HL-60 (cell line): ENCODE data around the gene HAPLN2.

Experiments used
- DNase-seq, 2 experiments: peaks; one replicate each; pipeline ENCODE4 v3.0.0-alpha.2; 2010 to 2020; ENCODE audit warnings: low read depth in 1 of 2, low spot score in 1 of 2
- H3K27ac ChIP-seq: fragments of 250-450 bp; sonication (Bioruptor Pico); replicated peaks from 2 replicates; pipeline ENCODE4 v1.5.1; 2020; ENCODE audit warnings: mild to moderate bottlenecking, moderate library complexity
- H3K27me3 ChIP-seq: fragments of 250-450 bp; sonication (Bioruptor Pico); 2 replicates; pipeline ENCODE4 v1.5.1; 2021; ENCODE audit warnings: mild to moderate bottlenecking, moderate library complexity; ENCODE audit not compliant: insufficient read depth, poor library complexity, severe bottlenecking
- H3K4me3 ChIP-seq: replicated peaks from 2 replicates; pipeline ENCODE4 v1.5.1; 2011; ENCODE audit warnings: mild to moderate bottlenecking, control low read depth, low read length; ENCODE audit not compliant: insufficient read depth
- CTCF ChIP-seq: IDR thresholded peaks from one replicate; pipeline ENCODE4 v1.5.1; 2011; ENCODE audit warnings: low read length, control low read depth, inconsistent platforms; ENCODE audit not compliant: insufficient read depth
- GABPA ChIP-seq: IDR thresholded peaks from 2 replicates; pipeline ENCODE4 v1.6.1; 2012; ENCODE audit warnings: low read depth
- POLR2AphosphoS5 ChIP-seq: IDR thresholded peaks from 2 replicates; pipeline ENCODE4 v1.6.1; 2012; ENCODE audit warnings: low read depth
- REST ChIP-seq: IDR thresholded peaks from 2 replicates; pipeline ENCODE4 v1.6.1; 2012; ENCODE audit warnings: low read depth; ENCODE audit not compliant: insufficient replicate concordance
- SPI1 ChIP-seq: IDR thresholded peaks from 2 replicates; pipeline ENCODE4 v1.6.1; 2012; ENCODE audit warnings: low read depth, mild to moderate bottlenecking, borderline replicate concordance

Gene HAPLN2

GRCh38 chr1:156594190-156594589, 25.0 kb upstream of the HAPLN2 start:
- Histone ChIP-seq H3K4me3 (no peak overlapping the region), H3K27ac (no peak overlapping the region), H3K27me3 (no peaks in the 10 kb centered on the region)
- no peak for TF ChIP-seq POLR2AphosphoS5
- no peak for TF ChIP-seq SPI1
- TF ChIP-seq GABPA = no peak
- TF ChIP-seq CTCF = no peak
- TF ChIP-seq REST = no peak
- no peak for DNase-seq

GRCh38 chr1:156595016-156595415, 24.2 kb upstream of the HAPLN2 start:
- DNase-seq = no peak
- TF ChIP-seq GABPA = no peak
- TF ChIP-seq REST = no peak
- no peak for TF ChIP-seq SPI1
- no peak for TF ChIP-seq POLR2AphosphoS5
- TF ChIP-seq CTCF = no peak
- H3K27ac ChIP-seq = no peak overlapping the region
- no peak overlapping the region for H3K4me3 ChIP-seq
- no peaks in the 10 kb centered on the region for H3K27me3 ChIP-seq

GRCh38 chr1:156596426-156596825, 22.8 kb upstream of the HAPLN2 start:
- TF ChIP-seq SPI1 (no peak), REST (no peak), POLR2AphosphoS5 (no peak), GABPA (no peak), CTCF (no peak)
- no peak overlapping the region for H3K4me3 ChIP-seq
- H3K27ac ChIP-seq = no peak overlapping the region
- no peaks in the 10 kb centered on the region for H3K27me3 ChIP-seq
- DNase-seq = no peak
